GM19023 (cell line): ENCODE results near the gene PCBP3.

ENCODE experiments used
- ATAC-seq: cut with Tn5 transposase; IDR thresholded peaks from one replicate; pipeline ENCODE4 v1.9.1; 2021; ENCODE audit warnings: mild to moderate bottlenecking, moderate library complexity; ENCODE audit not compliant: unreplicated experiment

Gene PCBP3

DNA sequence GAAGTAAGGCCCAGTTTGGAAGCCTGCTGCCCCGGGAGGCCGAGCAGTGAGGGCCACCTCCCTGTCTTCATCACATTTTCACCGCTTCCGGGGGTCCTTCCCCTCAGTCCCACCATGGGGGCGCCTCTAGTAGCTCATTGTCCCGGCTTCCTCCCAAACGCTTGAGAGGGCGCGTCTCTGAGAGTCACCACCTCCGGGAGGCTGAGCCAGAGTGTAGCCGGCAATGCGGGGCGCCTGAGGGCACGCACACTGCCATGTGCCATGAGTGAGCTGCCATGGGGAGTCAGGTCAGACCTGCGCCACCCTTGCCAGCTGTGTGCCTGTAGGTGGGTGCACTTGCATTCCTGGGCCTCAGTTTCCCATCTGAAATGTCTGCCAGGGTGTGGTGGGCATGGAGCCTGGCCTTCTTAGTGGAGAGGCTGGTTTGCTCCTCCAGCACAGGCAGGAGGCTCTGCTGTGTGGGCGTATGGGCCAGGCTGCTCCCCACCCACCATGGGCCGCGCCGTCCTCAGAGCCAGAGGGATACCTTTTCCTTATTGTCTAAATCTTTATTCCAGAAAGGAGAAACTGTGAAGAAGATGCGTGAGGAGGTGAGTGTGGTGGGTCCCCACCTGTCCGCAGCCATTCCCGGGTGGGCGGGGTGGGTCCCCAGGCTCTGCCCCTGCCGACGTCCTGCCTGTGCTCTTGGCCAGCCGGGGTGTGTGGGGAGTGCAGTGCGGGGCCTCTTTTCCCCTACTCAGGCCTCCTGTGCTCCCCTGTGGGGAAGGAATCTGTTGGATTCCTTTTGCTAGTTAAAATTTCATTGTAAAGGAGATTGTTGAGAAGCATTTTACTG is 256.7 kb downstream of the PCBP3 start:
- no peak for ATAC-seq

- ATAC-seq = no peak
Measured at GRCh38 chr21:45901061-45901690, 257.7 kb downstream of the PCBP3 start.

DNA sequence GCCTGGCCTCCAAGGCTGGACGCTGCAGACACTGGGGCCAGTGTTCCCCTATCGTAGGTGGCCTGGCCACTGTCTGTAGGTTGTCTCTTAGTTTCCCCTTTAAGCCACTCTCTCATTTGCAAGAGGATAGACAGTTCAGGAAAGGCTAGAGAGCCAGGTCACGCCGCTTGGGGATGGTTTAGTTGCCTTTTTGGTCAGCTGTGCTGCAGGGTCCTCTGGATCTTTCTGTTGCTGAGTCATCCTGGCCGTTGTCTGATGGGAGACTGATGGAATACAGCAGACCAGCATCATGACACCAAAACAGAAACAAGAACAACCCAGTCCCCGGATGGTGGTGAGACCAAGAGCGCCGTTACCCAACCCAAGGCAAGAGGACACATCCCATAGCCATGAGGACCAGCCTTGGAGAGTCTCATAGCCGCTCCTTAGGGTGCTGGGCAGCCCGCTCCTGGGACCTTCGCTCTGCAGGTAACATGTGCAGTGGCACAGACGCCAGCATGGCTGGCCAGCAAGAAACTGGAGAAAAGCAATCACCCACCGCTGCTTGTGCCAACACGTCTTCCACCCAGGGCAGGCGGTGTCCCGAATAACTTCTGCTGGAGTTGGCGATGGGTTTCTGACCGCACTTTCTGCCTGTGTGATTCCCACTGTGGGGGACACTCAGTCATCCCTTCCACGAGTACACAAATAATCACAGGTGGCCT is 258.9 kb downstream of the PCBP3 start:
- ATAC-seq = no peak

DNA sequence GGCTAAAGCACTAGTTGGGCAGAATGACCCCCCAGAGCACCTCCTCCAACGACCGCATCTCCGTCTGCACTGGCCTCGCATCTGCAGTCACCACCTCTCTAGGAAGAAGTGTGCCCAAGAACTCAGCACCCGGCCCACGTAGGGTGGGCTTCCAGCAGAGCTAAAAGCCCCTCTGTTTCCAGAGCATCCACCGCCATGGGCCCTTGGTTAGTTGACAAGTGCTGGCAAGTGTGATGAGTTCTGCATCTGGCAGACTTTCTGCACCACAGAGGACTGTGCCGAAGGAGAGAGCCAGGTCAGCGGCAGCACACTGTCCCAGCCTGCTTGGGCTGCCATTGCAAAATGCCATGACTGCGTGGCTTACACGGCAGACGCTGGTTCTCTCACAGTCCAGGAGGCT is 261.7 kb downstream of the PCBP3 start:
- no peak for ATAC-seq

- no peak for ATAC-seq
Measured at GRCh38 chr21:45906196-45906805, 262.8 kb downstream of the PCBP3 start.

DNA sequence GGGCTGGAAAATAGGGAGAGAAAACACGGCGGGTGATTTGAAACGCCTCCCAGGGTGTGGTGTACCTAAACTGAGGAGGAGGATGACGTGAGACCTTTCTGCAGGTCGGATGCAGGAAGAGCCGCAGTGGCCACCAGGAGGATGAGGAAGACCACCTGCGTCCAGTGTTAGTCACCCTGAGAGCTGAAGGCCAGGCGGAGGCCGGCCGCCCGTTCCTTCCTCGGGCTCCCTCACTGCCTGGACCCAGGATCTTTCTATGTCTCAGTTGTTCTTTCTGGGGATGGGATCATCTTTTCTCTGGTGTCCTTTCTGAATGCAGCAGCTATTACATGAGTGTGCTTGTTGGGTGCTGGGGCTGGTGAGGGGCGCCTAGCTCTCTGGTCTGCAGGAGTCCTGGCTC is 263.3 kb downstream of the PCBP3 start:
- no peak for ATAC-seq

DNA sequence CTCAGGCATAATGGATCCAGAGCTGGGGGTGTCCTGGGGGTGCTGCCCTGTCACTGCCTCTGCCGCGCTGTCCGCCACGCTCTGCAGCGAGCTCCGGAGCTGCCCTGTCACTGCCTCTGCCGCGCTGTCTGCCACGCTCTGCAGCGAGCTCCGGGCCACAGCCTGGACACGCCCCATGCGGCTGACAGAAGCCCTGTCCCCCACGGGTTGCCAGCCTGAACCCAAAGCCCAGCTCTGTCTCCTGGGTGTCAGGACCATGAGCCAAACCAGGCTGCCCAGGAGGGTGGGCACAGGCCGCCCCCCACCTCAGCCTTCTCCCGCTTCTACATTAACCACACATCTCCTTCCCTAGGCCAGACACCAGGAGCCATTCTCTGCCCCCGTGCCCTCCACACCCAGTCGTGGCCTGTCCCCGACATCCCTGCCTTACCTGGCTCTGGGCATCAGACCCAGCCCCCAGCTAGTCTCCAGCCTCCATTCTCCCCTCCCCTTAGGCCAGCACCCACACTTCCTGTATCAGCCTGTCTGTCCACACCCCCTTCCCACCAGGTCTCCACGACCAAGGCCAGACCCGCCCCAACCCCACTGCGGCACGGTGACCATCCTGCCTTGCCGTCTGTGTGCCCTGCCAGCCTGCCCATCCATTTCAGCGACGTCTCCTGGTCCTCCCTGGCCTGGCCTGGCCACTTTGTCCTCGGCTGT is 265.2 kb downstream of the PCBP3 start:
- ATAC-seq = no peak

GRCh38 chr21:45909238-45909988 is 265.9 kb downstream of the PCBP3 start:
- no peak for ATAC-seq

- ATAC-seq = no peak
Measured at GRCh38 chr21:45910155-45910547, 266.6 kb downstream of the PCBP3 start.

GRCh38 chr21:45910548-45911221 is 267.2 kb downstream of the PCBP3 start:
- no peak for ATAC-seq

- ATAC-seq = no peak
Measured at GRCh38 chr21:45911806-45912325, 268.3 kb downstream of the PCBP3 start.

GRCh38 chr21:45912611-45913417 is 269.3 kb downstream of the PCBP3 start:
- ATAC-seq = no peak

GRCh38 chr21:45913418-45913765 is 269.9 kb downstream of the PCBP3 start:
- ATAC-seq = no peak

DNA sequence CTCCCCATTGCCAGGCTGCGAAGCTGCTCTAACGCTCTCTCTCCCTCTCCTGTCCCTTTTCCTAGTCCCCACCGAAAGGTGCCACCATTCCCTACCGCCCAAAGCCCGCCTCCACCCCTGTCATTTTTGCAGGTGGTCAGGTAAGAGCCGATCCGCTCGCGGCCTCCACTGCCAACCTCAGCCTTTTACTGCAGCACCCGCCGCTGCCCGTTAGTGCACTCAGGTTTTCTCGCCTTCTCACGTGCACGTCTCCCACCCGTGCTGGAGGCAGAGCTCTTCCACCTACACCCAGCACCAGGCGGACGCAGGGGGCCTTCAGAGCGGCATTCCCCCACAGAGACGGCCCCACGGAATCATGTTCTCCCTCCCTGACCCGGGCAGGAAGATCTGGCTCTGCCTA is 270.4 kb downstream of the PCBP3 start:
- ATAC-seq = no peak

DNA sequence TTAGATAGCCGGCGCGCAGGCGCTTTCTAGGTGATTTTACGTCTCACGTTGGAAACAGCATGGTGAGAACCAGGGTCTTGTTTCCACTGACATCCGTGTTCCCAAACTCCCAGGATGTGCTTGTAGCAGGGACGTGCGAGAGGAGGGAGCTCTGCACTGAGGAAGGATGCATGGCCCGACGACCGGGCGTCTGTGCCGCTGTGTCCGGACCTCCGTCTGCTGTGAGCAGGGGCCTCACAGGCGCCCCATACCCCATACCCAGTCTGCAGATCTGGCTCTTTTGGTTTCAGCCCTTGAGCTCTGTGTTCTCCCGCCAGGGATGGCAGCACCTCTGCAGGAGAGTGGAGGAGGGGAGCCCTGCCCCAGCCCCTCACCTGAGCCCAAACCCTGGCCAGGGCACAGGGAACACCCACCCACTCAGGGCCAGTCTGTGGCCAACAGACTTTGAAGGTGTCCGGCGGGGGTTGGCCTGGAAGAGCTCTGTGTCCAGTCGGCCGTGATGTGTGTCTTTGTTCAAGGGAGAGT is 270.9 kb downstream of the PCBP3 start:
- ATAC-seq = no peak

- no peak for ATAC-seq
Measured at GRCh38 chr21:45916011-45916840, 272.7 kb downstream of the PCBP3 start.

DNA sequence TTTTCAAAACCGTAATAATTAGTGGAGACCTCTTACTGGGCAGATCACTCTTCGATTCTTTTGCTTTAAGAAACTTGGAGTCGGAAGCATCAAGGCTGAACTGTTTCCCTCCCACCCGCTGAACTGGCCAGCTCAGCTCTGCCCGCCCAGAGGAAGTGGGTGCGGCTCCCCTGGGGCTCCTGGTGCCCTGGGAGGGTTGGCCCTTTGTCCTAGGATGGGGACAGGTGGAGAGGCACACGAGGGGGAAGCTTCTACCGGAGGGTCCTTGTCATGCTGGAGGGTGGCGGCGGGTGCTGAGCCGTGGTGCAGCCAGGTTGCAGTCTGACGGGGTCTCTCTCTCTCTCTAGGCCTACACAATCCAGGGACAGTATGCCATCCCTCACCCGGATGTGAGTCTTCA is 273.7 kb downstream of the PCBP3 start:
- no peak for ATAC-seq

DNA sequence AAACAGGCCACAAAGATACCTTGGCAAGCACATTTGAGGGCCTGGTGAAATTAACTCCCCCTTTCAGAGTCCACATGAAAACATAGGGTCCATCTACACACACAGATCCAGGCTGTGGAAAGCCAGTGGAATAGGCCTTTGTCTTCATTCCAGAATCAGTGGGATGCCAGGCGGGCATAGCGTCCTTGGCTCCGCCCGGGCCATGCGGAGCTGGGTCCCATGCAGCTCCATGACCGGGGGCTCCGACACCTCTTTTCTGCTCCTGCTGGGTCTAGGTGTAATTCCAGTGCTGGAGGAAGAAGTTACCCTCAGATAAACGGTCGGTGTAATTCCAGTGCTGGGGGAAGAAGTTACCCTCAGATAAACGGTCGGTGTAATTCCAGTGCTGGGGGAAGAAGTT is 274.5 kb downstream of the PCBP3 start:
- ATAC-seq = no peak
